ENCODE results near the gene RPL28.

RPL28 gene

DNA sequence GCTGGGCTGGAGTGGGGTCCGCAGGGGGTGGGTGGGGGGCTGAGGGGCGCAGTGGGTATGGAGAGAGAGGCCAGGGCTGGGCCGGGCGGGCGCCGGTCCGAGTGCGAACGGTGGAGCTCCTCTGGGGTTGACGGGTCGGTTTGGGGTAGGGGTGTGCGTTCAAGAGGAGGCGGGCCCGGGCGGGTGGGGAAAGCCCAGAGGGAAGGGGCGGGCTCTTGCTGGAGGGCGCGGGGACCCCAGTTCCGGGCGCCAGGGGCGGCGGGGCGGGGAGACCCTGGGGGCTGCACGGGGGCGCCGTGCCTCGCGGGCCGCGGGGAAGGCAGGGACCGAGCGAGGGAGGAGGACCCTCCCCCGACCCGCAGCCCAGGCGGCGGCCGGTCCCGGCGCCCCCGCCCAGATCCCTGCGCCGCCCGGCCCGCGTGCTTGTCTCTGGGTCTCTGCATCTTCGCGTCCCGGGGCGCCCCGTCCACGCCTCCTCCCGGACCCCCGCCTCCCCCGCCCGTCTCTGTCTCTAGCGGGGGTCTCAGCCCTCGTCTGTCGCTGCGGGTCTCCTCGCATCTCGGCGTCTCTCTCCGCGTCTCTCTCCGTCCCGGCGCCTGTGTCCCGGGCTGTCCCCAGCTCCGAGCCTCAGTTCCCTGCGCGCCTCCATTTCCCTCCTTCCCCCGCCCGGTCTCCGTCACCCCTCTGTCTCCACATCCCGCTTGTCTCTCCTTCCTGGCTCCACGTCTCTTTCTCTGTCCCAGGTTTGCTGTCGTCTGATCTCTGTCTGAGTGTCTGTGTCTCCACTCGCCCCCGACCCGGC lies 65.6 kb downstream of the RPL28 start:
- DNase-seq (ENCODE audit: low read depth) = no peak

DNA sequence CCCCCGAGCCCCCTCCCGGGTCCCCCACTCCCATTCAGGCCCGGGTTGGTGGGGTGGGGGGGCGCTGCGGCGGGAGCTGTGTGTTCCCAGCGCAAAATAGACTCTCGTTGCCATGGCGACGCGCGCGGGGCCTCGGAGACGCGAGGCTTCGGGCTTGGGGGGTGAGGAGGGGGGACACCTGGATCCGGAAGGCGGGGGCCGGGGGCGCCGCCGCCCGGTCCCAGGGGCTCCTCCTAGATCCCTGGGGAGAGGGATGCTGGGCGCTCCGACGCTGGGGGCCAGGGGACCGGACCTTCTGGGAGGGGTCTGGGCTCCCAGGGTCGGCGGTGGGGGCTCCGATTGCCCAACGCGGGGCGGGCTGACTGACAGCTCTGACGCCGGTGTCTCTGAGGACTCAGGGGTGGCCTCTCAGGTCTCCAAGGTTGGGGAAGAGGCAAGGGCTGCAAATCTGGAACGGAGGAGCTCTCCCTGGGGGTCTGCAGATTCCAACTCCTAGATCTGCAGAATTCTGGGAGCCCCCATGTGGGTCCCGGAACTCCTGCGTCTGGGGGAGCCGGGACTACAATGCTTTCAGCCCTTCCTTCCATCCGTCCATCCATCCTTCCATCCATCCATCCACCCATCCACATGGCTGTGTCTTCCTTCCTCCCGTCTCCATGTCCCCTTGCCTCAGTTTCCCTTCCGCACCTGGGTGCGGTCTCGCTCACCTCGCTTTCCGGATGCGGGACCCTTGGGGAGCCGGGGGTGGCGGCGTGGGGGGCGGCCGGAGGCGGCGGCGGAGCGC lies 66.4 kb downstream of the RPL28 start:
- DNase-seq (ENCODE audit: low read depth) = no peak

Measured in amniotic epithelial cell (primary cell).